SK-N-SH (cell line): ENCODE measurements around the gene RGS7.

ENCODE experiments used
- CTCF ChIP-seq: fragments of 200-600 bp; sonication (generic); IDR thresholded peaks from 2 replicates; pipeline ENCODE4 v1.6.1; 2017; ENCODE audit warnings: antibody characterized with exemption, mild to moderate bottlenecking, moderate library complexity
- EP300 ChIP-seq, 2 experiments: IDR thresholded peaks; 2 replicates each; pipeline versions ENCODE4 v1.4.0 to v1.6.1; 2012; ENCODE audit warnings: borderline replicate concordance in 1 of 2, low read depth in 1 of 2, low read length in 1 of 2
- EZH2phosphoT487 ChIP-seq: fragments of 200-600 bp; sonication (generic); IDR thresholded peaks from 2 replicates; pipeline ENCODE4 v1.6.1; 2017; ENCODE audit warnings: low read depth, mixed run types, mild to moderate bottlenecking, antibody characterized with exemption, moderate library complexity, borderline replicate concordance
- FOXM1 ChIP-seq: IDR thresholded peaks from 2 replicates; pipeline ENCODE4 v1.4.0; 2012; ENCODE audit warnings: low read depth, mild to moderate bottlenecking
- MAX ChIP-seq: IDR thresholded peaks from 2 replicates; pipeline ENCODE4 v1.4.0; 2012; ENCODE audit warnings: low read depth
- MXI1 ChIP-seq: IDR thresholded peaks from 2 replicates; pipeline ENCODE4 v1.6.1; 2012; ENCODE audit warnings: mild to moderate bottlenecking, low read depth, low read length, improper control_type of control experiment
- NRF1 ChIP-seq: IDR thresholded peaks from 2 replicates; pipeline ENCODE4 v1.6.1; 2012; ENCODE audit warnings: low read depth, mild to moderate bottlenecking, low read length
- POLR2AphosphoS5 ChIP-seq: IDR thresholded peaks from 2 replicates; pipeline ENCODE4 v1.6.1; 2012; ENCODE audit warnings: low read depth, low read length
- REST ChIP-seq: IDR thresholded peaks from 2 replicates; pipeline ENCODE4 v1.6.1; 2012; ENCODE audit warnings: mild to moderate bottlenecking, low read depth, low read length, moderate library complexity
- SMC3 ChIP-seq: IDR thresholded peaks from 2 replicates; pipeline ENCODE4 v1.6.1; 2012; ENCODE audit warnings: low read depth, low read length, improper control_type of control experiment
- USF1 ChIP-seq: IDR thresholded peaks from 2 replicates; pipeline ENCODE4 v1.4.0; 2012; ENCODE audit warnings: low read depth, borderline replicate concordance
- YY1 ChIP-seq: IDR thresholded peaks from 2 replicates; pipeline ENCODE4 v1.4.0; 2012; ENCODE audit warnings: low read depth, mild to moderate bottlenecking

GRCh38 chr1:241221319-241221718 is 135.7 kb downstream of the RGS7 start:
- no peak for TF ChIP-seq USF1
- no peak for TF ChIP-seq SMC3
- TF ChIP-seq EZH2phosphoT487: no peak
- TF ChIP-seq EP300 (IDR thresholded peaks at IDR 0.05; ENCODE audit: borderline replicate concordance in 1 of 2, low read depth in 1 of 2, low read length in 1 of 2): no peak
- TF ChIP-seq CTCF: no peak
- no peak for TF ChIP-seq YY1
- no peak for TF ChIP-seq REST
- no peak for TF ChIP-seq MAX
- no peak for TF ChIP-seq MXI1
- TF ChIP-seq POLR2AphosphoS5: no peak
- TF ChIP-seq FOXM1: no peak
- TF ChIP-seq NRF1: no peak
